Prostate gland (tissue), 2 donors: Measurements from ENCODE around the gene CBX2. TPM values are rescaled to one million over a fixed set of nuclear protein-coding genes. Genes with fewer than 3 reads are reported as not detected.

Experiments used
- DNase-seq: peaks from one replicate; pipeline ENCODE4 v3.0.0-alpha.2; 2019; ENCODE audit warnings: low spot score
- H3K27ac ChIP-seq, 2 donors: fragments of 200-600 bp; sonication (generic); 2 replicates each; pipeline ENCODE4 v1.5.1; 2017 to 2019
- H3K27me3 ChIP-seq: fragments of 200-600 bp; sonication (generic); replicated peaks from 2 replicates; pipeline ENCODE4 v1.5.1; 2019; ENCODE audit not compliant: insufficient read depth
- H3K36me3 ChIP-seq, 2 donors: fragments of 200-600 bp; sonication (generic); 1 replicate in 1 of 2; 2 replicates in 1 of 2; pipeline versions ENCODE4 v1.5.1 to v1.8.1; 2017 to 2019
- H3K4me1 ChIP-seq: fragments of 200-600 bp; sonication (generic); replicated peaks from 2 replicates; pipeline ENCODE4 v1.5.1; 2019
- H3K4me3 ChIP-seq, 2 donors: fragments of 200-600 bp; sonication (generic); 2 replicates each; pipeline ENCODE4 v1.5.1; 2017 to 2019
- H3K9me3 ChIP-seq: fragments of 200-600 bp; sonication (generic); 2 replicates; pipeline ENCODE4 v1.5.1; 2017
- POLR2A ChIP-seq: fragments of 450-650 bp; IDR thresholded peaks from one replicate; pipeline ENCODE4 v1.6.1; 2016; ENCODE audit warnings: antibody characterized with exemption, mild to moderate bottlenecking
- POLR2AphosphoS5 ChIP-seq: sonication (generic); formaldehyde crosslinking; IDR thresholded peaks from one replicate; pipeline ENCODE4 v1.6.1; 2017; ENCODE audit warnings: antibody characterized with exemption
- WGBS: methylation state at CpG from one replicate; pipeline ENCODE4 v1.1.5; 2018; 5-methylcytosine and 5-hydroxymethylcytosine counted together
- intact Hi-C: fragments of 100-400 bp; cut with DNase I; formaldehyde crosslinking; loops from one replicate; pipeline ENCODE4 v1.14.2; 2022
- total RNA-seq, 2 donors: library from RNA; depleted of rRNA; stranded (reverse); fragments of >200 nt; gene quantifications; one replicate each; pipeline ENCODE4 v1.1.0, GENCODE V29; 2016
- TF ChIP-seq, protein P1 (sequence below), 4 experiments: fragments of 200-600 bp in 2 of 4; fragments of 450-650 bp in 2 of 4; sonication (generic) in 2 of 4; IDR thresholded peaks; 1 replicate in 3 of 4; 2 replicates in 1 of 4; pipeline ENCODE4 v1.5.1; 2016 to 2019; ENCODE audit warnings: antibody characterized with exemption in 4 of 4, mild to moderate bottlenecking in 2 of 4, moderate library complexity in 2 of 4

Gene CBX2
- total RNA-seq, 2 donors from 2014 or later, result 2.0 to 17.0 TPM

DNA sequence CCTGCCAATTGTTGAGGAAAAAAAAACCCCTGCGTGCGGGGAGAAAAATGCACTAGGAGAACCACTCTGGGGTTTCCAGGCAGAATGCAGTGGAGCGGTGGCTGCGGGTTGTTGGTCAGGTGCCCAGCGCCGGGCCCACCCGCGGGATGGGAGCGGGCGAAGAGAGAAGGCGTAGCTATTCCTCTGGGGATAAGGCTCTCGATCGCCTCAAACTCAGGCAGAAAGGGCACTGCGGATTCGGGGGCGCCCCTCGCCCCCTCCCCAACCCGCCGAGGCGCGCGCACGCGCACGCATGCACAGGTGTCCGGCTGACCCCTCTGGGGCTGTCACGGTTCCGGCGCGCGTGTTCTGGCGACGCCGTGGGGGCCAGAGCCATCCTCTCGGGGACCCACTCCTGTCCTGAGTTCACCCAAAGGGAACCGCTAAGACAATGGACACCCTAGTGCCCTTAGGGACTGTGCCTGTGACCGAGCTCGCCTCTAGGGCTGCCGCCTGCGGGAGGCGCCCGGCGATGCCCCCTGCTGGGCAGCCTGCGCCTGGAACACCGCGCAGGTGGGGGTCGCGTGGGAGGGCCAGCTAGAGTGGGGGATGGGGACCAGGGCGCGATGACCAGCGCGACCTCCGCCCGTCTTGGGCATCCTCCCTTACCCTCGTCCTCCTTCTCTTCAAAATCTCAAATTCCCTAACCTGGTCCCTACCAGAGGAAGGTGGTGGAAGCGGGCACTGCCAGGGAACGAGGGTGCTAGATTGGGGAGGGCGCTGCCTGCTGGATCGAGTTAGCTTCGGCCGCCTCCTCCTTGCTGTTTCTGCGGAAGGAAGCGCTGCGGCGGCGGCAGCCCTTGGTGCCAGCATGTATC is 33.3 kb downstream of the CBX2 start:
- Histone ChIP-seq H3K4me1 (peaks cover 36% of the 10 kb centered on the region), H3K4me3 (no peak overlapping the region)
- DNase-seq, result no peak

DNA sequence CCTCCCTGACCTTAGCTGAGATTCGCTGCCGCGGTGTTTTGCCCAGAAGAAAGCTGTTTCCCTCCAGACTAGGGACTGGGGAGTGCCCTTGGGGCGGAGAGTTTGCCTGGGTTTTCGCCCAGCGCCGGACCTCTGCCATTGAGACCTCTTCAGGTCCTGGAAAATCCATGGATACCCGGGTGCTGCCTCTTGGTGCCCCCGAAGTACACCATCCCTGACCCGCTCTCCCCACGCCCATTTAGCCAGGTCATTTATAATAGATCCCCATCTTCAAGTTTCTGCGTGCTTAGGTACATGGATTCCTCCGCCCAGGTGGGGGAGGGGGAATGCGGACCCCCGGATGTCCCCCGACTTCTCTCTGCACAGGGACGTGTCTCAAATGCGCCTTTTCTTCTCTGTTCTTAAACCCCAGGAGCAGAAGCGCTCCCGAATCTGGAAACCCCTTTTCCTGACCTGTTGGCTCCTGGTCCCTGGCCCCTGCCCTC is 34.0 kb downstream of the CBX2 start:
- WGBS, result 16% methylated on average over 20 of the region's 20 CpGs
- DNase-seq, result no peak
- TF ChIP-seq, protein P1, sequence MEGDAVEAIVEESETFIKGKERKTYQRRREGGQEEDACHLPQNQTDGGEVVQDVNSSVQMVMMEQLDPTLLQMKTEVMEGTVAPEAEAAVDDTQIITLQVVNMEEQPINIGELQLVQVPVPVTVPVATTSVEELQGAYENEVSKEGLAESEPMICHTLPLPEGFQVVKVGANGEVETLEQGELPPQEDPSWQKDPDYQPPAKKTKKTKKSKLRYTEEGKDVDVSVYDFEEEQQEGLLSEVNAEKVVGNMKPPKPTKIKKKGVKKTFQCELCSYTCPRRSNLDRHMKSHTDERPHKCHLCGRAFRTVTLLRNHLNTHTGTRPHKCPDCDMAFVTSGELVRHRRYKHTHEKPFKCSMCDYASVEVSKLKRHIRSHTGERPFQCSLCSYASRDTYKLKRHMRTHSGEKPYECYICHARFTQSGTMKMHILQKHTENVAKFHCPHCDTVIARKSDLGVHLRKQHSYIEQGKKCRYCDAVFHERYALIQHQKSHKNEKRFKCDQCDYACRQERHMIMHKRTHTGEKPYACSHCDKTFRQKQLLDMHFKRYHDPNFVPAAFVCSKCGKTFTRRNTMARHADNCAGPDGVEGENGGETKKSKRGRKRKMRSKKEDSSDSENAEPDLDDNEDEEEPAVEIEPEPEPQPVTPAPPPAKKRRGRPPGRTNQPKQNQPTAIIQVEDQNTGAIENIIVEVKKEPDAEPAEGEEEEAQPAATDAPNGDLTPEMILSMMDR (IDR thresholded peaks at IDR 0.05), result no peak
- TF ChIP-seq POLR2AphosphoS5 (no peak), POLR2A (no peak)
- intact Hi-C loops, result no loop called here
- no peaks in the 10 kb centered on the region for H3K36me3 ChIP-seq
- no peaks in the 10 kb centered on the region for H3K9me3 ChIP-seq
- H3K27me3 ChIP-seq, result peaks cover 11% of the 10 kb centered on the region
- H3K4me3 ChIP-seq, result no peak overlapping the region
- peaks cover 36% of the 10 kb centered on the region for H3K4me1 ChIP-seq
- H3K27ac ChIP-seq, result no peak overlapping the region

More for the DNA sequence above, 33.3 kb downstream of the CBX2 start:
- TF ChIP-seq POLR2AphosphoS5, result peak; percentile 29
- TF ChIP-seq POLR2A, result no peak
- TF ChIP-seq, protein P1 (IDR thresholded peaks at IDR 0.05), result peak; percentile 13 to 54 (median 42)
- H3K27me3 ChIP-seq, result peaks cover 17% of the 10 kb centered on the region
- no peaks in the 10 kb centered on the region for H3K9me3 ChIP-seq
- intact Hi-C loops, result no loop called here
- WGBS, result 2% methylated on average over 44 of the region's 66 CpGs
- peak overlapping the region in 1 of 2 donors; percentile 4 for H3K27ac ChIP-seq
- H3K36me3 ChIP-seq, result no peaks in the 10 kb centered on the region

DNA sequence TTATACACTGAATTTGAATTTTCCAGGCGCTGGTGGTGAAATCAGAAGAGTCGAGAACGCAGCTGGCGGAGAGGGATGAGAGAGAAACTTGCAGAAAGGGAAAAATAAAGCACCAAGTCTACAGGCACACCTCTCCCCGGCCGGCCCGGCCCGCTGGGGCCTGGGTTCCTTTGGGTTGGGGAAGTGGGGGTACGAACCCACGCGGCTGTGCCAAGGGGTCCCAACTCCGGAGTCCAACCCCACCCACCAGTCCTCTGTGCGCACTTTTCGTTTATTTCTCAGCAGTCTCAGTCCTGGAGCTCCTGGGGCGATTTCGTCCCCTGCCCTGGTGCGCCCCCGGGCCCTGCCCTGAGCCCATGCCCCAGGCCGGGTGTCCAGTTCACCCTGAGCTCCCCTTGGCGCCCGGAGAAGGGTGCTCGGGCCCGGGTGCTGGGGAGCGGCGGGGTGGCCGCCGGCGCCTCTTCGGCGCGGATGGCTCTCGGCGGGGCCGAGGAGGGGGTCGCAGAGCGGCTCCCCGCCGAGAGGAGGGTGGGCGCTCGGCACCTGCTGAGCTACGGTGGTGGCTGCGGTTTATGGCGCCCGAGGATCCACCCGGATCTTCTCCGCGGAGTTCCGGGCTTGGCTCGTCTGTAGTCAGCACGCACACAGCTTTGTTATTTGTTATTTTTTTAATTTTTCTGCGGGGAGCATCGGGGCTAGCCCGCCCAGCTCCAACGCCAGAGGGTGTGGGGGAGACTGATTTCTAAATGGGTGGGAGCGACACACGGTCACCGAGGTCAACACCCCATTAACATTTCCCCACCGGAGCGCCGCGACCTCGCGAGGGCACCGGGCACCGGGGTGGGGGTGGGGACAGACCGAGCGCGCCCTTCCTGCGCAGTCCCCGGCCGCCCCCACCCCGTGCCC is 34.7 kb downstream of the CBX2 start:
- TF ChIP-seq POLR2A (no peak), POLR2AphosphoS5 (no peak)
- TF ChIP-seq, protein P1 (IDR thresholded peaks at IDR 0.05), result no peak
- Histone ChIP-seq H3K4me1 (peaks cover 36% of the 10 kb centered on the region), H3K36me3 (no peaks in the 10 kb centered on the region), H3K27me3 (peaks cover 6% of the 10 kb centered on the region), H3K27ac (peak overlapping the region in 1 of 2 donors; percentile 77), H3K9me3 (no peaks in the 10 kb centered on the region), H3K4me3 (peak overlapping the region; percentile 25 to 35)
- intact Hi-C loops, result no loop called here
- DNase-seq, result no peak
- WGBS, result 9% methylated on average over 68 of the region's 72 CpGs

DNA sequence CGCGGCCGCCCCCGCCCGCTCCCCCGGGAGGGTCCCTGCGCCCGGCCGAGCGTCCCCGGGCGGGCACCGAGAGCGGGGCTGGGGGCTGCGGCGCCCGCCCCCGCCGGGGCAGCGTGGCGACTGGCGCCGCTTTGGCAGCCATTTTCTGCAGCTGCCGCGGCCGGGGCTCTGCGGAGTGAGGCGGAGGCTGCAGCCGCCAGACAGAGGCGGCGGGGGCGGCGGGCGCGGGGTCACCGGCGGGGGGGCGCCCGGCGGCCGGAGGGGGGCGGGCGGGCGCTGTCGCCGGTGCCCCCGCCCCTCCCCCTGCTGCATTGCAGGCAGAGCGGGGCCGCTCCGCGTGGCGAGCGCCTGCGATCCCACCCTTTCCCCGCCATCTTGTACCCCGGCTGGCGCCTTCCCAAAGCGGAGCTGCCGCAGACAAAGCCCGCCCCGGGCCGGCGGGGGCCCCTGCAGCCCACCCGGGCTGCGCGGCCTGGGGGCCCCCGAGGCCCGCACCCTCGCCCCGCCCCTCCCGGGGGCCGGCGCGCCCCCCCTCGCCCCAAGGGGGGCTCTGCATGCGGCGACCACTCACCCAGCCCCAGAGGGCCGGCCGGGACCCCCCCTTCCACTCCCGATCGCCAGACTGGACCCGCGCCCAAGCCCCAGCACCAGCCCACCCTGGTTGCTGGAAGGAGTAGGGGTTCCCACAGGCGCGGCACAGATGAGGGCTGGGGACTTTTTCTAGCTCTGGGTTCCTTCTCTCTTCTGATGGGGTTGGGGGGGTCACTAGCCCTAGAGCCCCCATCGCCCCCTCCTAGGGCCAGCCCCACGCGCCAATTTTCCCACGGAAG is 35.6 kb downstream of the CBX2 start:
- Histone ChIP-seq H3K9me3 (no peaks in the 10 kb centered on the region), H3K4me1 (peaks cover 36% of the 10 kb centered on the region), H3K4me3 (peak overlapping the region; percentile 25 to 35), H3K27me3 (peaks cover 3% of the 10 kb centered on the region), H3K36me3 (no peaks in the 10 kb centered on the region), H3K27ac (peak overlapping the region in 1 of 2 donors; percentile 77)
- intact Hi-C loops, result no loop called here
- DNase-seq, result no peak
- TF ChIP-seq, protein P1 (IDR thresholded peaks at IDR 0.05), result no peak
- TF ChIP-seq POLR2A, result no peak
- no peak for TF ChIP-seq POLR2AphosphoS5
- WGBS, result 7% methylated on average over 32 of the region's 89 CpGs
